HG03432 (cell line): ENCODE measurements around the gene MBP.
"Not testable (repeated sequence)": the region's sequence is repeated elsewhere in the genome, so short reads cannot be mapped to it uniquely, and the experiment has no call there.

Source experiments
- ATAC-seq: cut with Tn5 transposase; IDR thresholded peaks from one replicate; pipeline ENCODE4 v1.9.1; 2021; ENCODE audit warnings: mild to moderate bottlenecking, moderate library complexity; ENCODE audit not compliant: unreplicated experiment

Gene MBP

DNA sequence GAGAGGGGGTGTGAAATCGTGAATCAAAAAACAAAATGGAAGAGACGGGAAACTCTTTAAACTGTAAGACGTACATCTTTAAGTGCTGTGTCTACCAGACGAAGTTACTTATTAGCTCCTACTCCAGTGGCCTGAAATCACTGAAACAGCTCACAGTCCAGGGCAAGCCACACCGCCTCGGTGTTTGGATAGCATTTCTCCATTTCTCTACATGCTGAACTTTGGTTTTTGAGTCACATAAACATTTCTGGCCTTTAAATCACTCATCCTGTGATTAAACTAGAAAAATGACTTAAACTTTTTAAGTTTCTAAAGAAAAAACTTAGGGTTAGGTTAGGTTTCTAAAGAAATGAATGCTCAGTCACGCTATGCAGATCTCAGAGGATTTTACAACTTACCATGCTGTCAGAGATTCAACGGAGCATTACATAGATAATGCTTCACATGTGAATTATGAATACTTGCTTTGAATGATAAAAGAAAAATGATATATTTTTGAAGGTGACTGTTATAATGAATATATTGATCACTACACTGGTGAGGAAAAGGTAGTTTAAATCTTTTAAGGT is 138.4 kb downstream of the MBP start:
- ATAC-seq = no peak

GRCh38 chr18:76993573-76993972 is 139.0 kb downstream of the MBP start:
- no peak for ATAC-seq

DNA sequence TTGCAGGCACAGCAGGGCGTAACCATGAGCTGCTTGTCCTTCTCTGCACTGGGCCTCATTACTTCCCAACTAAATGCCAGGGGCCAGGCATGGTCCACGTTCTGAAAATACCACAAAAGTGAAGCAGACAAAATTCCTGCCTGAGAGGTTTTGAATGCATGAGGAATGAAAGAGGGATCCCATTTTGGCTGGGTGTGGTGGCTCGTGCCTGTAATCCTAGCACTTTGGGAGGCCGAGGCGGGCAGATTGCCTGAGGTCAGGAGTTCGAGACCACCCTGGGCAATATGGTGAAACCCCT is 139.5 kb downstream of the MBP start:
- ATAC-seq = no peak

DNA sequence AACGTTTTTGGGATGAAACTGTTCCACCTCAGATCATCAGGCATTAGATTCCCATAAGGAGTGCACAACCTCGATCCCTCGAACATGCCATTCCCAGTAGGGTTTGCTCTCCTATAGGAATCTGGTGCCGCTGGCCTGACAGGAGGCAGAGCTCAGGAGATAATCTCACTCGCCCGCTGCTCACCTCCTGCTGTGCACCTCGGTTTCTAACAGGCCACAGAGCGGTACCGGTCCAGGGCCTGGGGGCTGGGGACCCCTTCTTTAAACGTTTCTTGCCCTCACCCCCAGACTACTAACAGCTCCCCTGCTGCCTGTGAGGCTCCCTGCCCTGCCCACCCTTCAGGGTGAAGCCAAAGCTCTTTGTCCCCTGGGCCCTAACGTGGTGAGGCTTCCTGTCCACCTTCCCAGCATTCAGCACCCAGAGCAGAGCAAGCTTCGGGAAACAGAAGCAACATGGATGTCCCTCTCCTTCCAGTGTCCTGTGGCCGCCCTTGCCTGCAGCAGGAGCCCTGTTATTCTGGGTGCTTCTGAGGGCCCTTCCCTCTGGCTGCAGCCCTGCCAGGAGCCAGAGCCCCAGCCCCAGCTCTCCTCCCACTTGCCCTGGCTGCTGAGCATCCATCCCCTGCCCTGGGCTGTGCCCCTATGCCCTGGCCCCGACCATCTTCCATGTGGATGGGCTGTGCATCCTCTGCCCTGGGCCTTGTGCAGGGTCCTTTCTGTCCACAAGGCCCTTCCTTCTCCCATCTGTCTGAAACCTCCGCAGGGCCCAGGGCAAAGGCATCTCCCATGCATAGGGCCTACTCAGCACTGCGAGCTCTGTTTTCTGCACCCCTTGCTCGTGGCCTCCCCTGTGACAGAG is 140.1 kb downstream of the MBP start:
- no peak for ATAC-seq

- ATAC-seq = no peak
These were observed 141.4 kb downstream of the MBP start for GRCh38 chr18:76991021-76991688.

GRCh38 chr18:76990343-76991020 is 142.1 kb downstream of the MBP start:
- not testable (repeated sequence) for ATAC-seq

- ATAC-seq = no peak
These were observed 142.9 kb downstream of the MBP start for GRCh38 chr18:76989647-76990190.

GRCh38 chr18:76988827-76989646 is 143.5 kb downstream of the MBP start:
- ATAC-seq = no peak

GRCh38 chr18:76988031-76988826 is 144.4 kb downstream of the MBP start:
- no peak for ATAC-seq

DNA sequence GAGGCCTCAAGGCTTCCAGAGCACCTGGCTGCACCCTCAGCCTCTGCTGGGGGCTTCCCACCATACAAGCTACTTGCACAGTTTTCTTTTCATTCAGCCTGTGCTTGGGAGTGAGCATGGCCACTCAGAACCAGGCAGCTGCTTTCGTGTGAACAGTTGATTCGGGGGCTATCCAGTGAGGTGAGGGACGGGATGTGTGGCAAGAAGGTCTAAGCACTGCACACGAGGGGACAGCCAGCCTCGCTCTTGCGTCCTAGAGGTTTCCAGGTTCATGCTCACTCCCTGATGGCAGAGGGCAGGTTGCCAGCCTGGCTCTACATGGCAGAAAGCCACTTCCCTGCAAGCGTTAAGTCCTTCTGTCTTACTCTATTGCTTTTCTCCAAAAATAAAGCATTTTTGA is 146.2 kb downstream of the MBP start:
- no peak for ATAC-seq

- ATAC-seq = no peak
These were observed 146.7 kb downstream of the MBP start for GRCh38 chr18:76985951-76986236.

DNA sequence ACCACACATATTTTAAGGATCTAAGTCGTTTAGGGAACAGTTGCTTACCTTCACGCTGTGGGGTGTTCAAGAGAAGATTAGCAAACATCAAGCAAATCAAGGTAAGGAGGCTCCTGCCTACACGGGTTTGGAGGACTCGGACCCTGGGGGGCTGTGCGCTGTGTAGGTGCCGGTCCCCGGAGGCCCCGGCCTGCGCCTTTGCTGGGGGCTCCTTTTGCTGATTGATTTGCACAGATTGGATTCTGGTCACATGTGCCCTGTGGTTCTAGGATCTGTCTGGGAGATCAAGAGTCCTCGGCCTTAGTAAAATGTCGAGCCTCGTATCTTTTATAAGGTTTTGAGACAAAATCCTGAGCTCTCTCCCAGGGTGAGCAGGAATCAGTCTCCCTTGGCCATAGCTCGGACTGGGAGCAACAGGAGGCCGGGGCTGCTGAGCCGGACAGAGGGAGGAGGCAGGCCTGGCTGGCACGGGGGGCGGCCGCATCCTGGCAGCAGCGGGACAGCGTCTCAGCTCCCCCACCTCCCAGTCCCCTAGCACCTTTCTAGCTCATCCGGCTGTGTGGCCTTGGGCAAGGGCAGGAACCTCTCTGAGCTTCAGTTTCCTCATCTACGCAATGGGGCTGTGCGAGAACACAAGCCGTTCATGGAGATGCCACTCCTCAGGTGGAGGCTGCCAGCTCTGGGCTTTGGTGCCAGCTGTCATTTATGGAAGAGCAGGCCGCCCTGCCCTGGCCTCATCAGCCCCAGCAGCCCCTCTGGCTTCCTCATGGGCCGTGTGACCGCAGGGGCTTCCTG is 147.2 kb downstream of the MBP start:
- ATAC-seq = no peak

- ATAC-seq = no peak
These were observed 148.1 kb downstream of the MBP start for GRCh38 chr18:76984193-76985155.

DNA sequence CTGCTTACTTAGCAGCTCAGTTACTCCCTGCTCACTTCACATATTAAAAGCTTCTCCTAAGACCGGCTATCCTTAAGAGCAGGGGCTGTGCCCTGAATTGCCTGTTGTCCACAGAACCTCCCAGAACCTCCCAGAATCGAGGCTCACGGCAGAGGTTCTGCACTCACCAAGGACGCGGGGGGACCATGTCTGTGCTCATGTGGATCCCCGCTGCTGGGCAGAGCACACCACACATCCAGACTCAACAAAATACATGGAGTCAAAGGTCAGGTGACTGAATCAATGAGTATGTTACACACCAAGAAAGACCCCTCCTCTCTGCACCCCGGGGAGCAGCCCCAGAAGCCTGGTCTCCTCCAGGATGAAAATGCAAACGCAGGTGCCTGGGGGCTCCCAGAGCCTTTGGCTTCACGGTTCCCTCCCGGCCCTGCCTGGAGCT is 149.0 kb downstream of the MBP start:
- no peak for ATAC-seq

GRCh38 chr18:76982841-76983583 is 149.6 kb downstream of the MBP start:
- ATAC-seq = peak; percentile 73

DNA sequence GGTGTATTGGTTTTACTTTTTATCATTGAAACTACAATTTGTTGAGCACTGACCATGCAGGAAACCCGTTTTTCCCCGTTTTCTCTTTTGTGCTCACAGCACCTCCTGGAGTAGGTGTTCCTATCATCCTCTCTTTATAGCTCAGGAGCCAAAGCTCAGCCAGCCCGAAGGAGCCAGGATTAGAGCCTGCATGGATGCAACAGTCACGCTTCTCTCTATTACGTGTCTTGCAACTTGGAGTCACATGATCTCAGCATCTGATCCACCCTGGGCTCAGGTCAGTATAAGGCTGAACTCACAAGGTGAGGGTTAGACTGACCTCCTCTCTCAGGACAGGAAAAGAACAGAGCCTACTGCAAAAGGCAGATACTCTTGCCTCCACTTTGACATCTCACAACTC is 150.5 kb downstream of the MBP start:
- no peak for ATAC-seq

- ATAC-seq = peak; percentile 55
These were observed 151.1 kb downstream of the MBP start for GRCh38 chr18:76981396-76981968.
